PC-9 (cell line): ENCODE results near the gene SPTSSA.

Experiments
- CTCF ChIP-seq: fragments of 200-600 bp; sonication (generic); conservative IDR thresholded peaks from 2 replicates; pipeline ENCODE4 v1.6.1; 2017; ENCODE audit warnings: mixed run types, antibody characterized with exemption, mild to moderate bottlenecking, moderate library complexity
- EZH2 ChIP-seq: fragments of 200-600 bp; sonication (generic); IDR thresholded peaks from 2 replicates; pipeline ENCODE4 v1.8.0; 2017; ENCODE audit warnings: antibody characterized with exemption, low read depth

- TF ChIP-seq CTCF (no peak), EZH2 (no peak)
Measured at GRCh38 chr14:34457186-34457585, 4.9 kb downstream of the SPTSSA start.
